ENCODE measurements around the gene USH1C. TPM values are rescaled to one million over a fixed set of nuclear protein-coding genes. Genes with fewer than 3 reads are reported as not detected.

USH1C gene
- not detected in 2 replicates for total RNA-seq (ENCODE audit: low replicate concordance)

DNA sequence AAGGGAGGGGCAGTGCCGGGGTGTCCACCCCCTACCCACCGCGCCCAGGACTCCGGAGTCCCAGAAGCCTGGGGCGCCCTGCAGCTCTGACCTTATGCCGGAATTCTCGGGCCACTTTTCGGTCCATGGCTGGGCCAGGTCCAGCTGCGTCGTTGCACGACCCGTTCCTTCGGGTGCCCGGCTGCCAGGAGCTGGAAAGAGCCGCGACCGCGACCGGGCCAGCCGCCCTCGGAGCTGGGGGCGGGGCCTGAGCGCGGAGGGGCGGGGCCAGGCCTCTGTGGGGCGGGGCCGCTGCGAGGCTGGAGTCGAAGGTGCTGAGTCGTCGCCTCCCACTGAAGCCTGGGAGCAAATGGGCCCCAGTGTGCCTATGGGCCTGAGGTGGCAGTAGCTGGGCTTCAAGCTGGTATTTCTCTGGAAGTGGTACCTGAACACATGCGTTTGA lies at the start of gene USH1C:
USH1C (minus strand) TSS at position 236 of the 442 bp plus-strand sequence; CDS start at position 127, 109 bp downstream.
- DNase-seq (ENCODE audit: low read depth): no peak
- TF ChIP-seq, protein P1, sequence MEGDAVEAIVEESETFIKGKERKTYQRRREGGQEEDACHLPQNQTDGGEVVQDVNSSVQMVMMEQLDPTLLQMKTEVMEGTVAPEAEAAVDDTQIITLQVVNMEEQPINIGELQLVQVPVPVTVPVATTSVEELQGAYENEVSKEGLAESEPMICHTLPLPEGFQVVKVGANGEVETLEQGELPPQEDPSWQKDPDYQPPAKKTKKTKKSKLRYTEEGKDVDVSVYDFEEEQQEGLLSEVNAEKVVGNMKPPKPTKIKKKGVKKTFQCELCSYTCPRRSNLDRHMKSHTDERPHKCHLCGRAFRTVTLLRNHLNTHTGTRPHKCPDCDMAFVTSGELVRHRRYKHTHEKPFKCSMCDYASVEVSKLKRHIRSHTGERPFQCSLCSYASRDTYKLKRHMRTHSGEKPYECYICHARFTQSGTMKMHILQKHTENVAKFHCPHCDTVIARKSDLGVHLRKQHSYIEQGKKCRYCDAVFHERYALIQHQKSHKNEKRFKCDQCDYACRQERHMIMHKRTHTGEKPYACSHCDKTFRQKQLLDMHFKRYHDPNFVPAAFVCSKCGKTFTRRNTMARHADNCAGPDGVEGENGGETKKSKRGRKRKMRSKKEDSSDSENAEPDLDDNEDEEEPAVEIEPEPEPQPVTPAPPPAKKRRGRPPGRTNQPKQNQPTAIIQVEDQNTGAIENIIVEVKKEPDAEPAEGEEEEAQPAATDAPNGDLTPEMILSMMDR (IDR thresholded peaks at IDR 0.05; ENCODE audit: insufficient read depth, low read length): no peak
- H3K4me3 ChIP-seq (ENCODE audit: low read depth, low read length): no peak within 1 kb of the TSS

- no peak overlapping the region for H3K4me3 ChIP-seq (ENCODE audit: low read depth, low read length)
- TF ChIP-seq, protein P1 (IDR thresholded peaks at IDR 0.05; ENCODE audit: insufficient read depth, low read length): no peak
- no peak for DNase-seq (ENCODE audit: low read depth)
These were observed 49.4 kb upstream of the USH1C start for GRCh38 chr11:17593466-17594245.

- H3K4me3 ChIP-seq (ENCODE audit: low read depth, low read length): no peak overlapping the region
- no peak for DNase-seq (ENCODE audit: low read depth)
- TF ChIP-seq, protein P1 (IDR thresholded peaks at IDR 0.05; ENCODE audit: insufficient read depth, low read length): no peak
These were observed 47.1 kb upstream of the USH1C start for GRCh38 chr11:17591293-17591692.

DNA sequence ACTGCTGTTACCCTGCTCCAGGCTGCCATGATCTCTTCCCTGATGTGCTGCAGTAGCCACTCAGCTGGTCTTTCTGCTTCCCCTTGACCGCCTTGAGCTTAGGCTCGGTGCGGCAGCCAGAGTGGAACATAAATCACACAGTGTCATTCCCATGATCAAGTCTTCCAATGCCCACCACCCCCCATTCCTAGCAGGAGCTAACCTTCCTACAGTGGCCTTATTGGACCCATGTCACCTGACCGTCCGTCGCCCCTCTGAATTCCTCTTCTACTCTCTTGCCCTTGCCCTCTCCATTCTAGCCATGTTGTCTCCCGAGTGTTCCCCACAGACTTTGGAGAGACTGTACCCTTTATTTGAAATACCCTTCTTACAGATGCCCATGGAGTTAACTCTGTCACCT lies 46.2 kb upstream of the USH1C start:
- no peak overlapping the region for H3K4me3 ChIP-seq (ENCODE audit: low read depth, low read length)
- TF ChIP-seq, protein P1 (IDR thresholded peaks at IDR 0.05; ENCODE audit: insufficient read depth, low read length): no peak
- DNase-seq (ENCODE audit: low read depth): no peak

DNA sequence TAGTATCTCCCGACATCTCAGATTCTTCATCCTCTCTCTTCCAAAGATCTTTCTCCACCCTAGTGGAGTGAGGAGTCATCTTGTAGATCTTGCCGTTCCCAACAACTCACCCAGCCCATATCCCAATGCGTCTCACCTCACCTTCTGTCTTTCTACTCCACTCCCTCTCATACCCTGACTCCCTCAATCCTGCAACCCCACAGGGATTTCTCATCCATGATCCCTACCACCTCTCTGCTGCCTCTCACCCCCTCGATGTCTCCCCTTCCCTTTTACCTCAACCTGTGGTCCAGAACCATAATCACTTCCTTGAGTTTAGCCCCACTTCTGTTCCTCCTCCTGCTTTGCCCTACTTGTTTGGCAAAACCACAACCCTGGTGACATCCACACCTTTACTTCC lies 44.5 kb upstream of the USH1C start:
- DNase-seq (ENCODE audit: low read depth): no peak
- H3K4me3 ChIP-seq (ENCODE audit: low read depth, low read length): no peak overlapping the region
- TF ChIP-seq, protein P1 (IDR thresholded peaks at IDR 0.05; ENCODE audit: insufficient read depth, low read length): no peak

GRCh38 chr11:17588166-17588565 lies 44.0 kb upstream of the USH1C start:
- TF ChIP-seq, protein P1 (IDR thresholded peaks at IDR 0.05; ENCODE audit: insufficient read depth, low read length): no peak
- no peak for DNase-seq (ENCODE audit: low read depth)
- H3K4me3 ChIP-seq (ENCODE audit: low read depth, low read length): no peak overlapping the region
